CD8-positive, alpha-beta memory T cell (primary cell): ENCODE measurements around the gene BYSL. TPM values are rescaled to one million over a fixed set of nuclear protein-coding genes. Genes with fewer than 3 reads are reported as not detected.

Source experiments
- CTCF ChIA-PET: fragments of 350-600 bp; sonication (Branson Sonifier 250); formaldehyde crosslinking; loops from one replicate; lab custom pipeline; 2021; ENCODE audit warnings: antibody characterized with exemption; lab: Charles Lee
- POLR2A ChIA-PET: fragments of 350-600 bp; sonication (Branson Sonifier 250); formaldehyde crosslinking; loops from one replicate; lab custom pipeline; 2021; ENCODE audit warnings: antibody characterized with exemption; lab: Charles Lee
- DNase-seq, 5 donors: peaks; one replicate each; pipeline versions ENCODE4 v3.0.0 to v3.0.0-alpha.2; 2020 to 2022; ENCODE audit warnings: mixed read lengths in 1 of 5
- H3K27ac ChIP-seq: one replicate; pipeline ENCODE4 v1.7.0; 2013; ENCODE audit warnings: low read depth, mild to moderate bottlenecking, low read length, moderate library complexity
- H3K27me3 ChIP-seq: 2 replicates; pipeline ENCODE4 v1.7.0; 2013; ENCODE audit warnings: low read length, mild to moderate bottlenecking; ENCODE audit not compliant: insufficient read depth, poor library complexity, severe bottlenecking
- H3K36me3 ChIP-seq: 2 replicates; pipeline ENCODE4 v1.7.0; 2013; ENCODE audit warnings: mild to moderate bottlenecking, low read length, moderate library complexity; ENCODE audit not compliant: insufficient read depth
- H3K4me1 ChIP-seq: 2 replicates; pipeline ENCODE4 v1.7.0; 2013; ENCODE audit warnings: mild to moderate bottlenecking, low read length, moderate library complexity; ENCODE audit not compliant: insufficient read depth
- H3K4me3 ChIP-seq: 2 replicates; pipeline ENCODE4 v1.7.0; 2013; ENCODE audit warnings: mild to moderate bottlenecking, low read length
- H3K9me3 ChIP-seq: 2 replicates; pipeline ENCODE4 v1.7.0; 2013; ENCODE audit warnings: mild to moderate bottlenecking, low read length
- H3K27ac Mint-ChIP-seq, 8 donors: one replicate each; pipeline ENCODE4 v1.8.0; 2020 to 2021; ENCODE audit warnings: mixed read lengths in 8 of 8, mild to moderate bottlenecking in 6 of 8, inconsistent platforms in 3 of 8, moderate library complexity in 3 of 8
- H3K27me3 Mint-ChIP-seq, 2 donors: one replicate each; pipeline ENCODE4 v1.8.0; 2020 to 2021; ENCODE audit warnings: mixed read lengths in 2 of 2, mild to moderate bottlenecking in 1 of 2, moderate library complexity in 1 of 2
- H3K36me3 Mint-ChIP-seq, 3 donors: one replicate each; pipeline ENCODE4 v1.8.0; 2020 to 2021; ENCODE audit warnings: mixed read lengths in 3 of 3, inconsistent platforms in 1 of 3, mild to moderate bottlenecking in 1 of 3
- H3K4me1 Mint-ChIP-seq, 3 donors: one replicate each; pipeline ENCODE4 v1.8.0; 2020 to 2021; ENCODE audit warnings: mixed read lengths in 3 of 3, inconsistent platforms in 1 of 3, mild to moderate bottlenecking in 1 of 3
- H3K4me3 Mint-ChIP-seq, 7 donors: one replicate each; pipeline ENCODE4 v1.8.0; 2020 to 2021; ENCODE audit warnings: mixed read lengths in 7 of 7, mild to moderate bottlenecking in 6 of 7, moderate library complexity in 4 of 7, inconsistent platforms in 2 of 7
- H3K9me3 Mint-ChIP-seq, 5 donors: one replicate each; pipeline ENCODE4 v1.8.0; 2020 to 2022; ENCODE audit warnings: mixed read lengths in 5 of 5, mild to moderate bottlenecking in 3 of 5, moderate library complexity in 2 of 5, inconsistent platforms in 1 of 5
- polyA plus RNA-seq: library from polyadenylated mRNA; unstranded; fragments of 300-500 nt; fragmentation: Illumina TruSeq; gene quantifications from one replicate; pipeline ENCODE4 v1.2.3, GENCODE V29; 2021
- total RNA-seq, 2 experiments: library from RNA; stranded (reverse); gene quantifications; one replicate each; pipeline ENCODE4 v1.2.3, GENCODE V29; 2021

BYSL gene
- total and polyA plus RNA-seq, 3 experiments from 2014 or later, result 5.9 to 84.4 (median 80.5) TPM

GRCh38 chr6:41881506-41881905 is 39.8 kb upstream of the BYSL start:
- ChIA-PET CTCF (no interaction called here), POLR2A (no interaction called here)
- Histone ChIP-seq H3K9me3 (no peaks in the 10 kb centered on the region), H3K27me3 (no peaks in the 10 kb centered on the region), H3K36me3 (no peaks in the 10 kb centered on the region), H3K4me3 (no peak overlapping the region), H3K27ac (no peak overlapping the region), H3K4me1 (no peaks in the 10 kb centered on the region)
- Mint-ChIP-seq H3K27ac (no peak overlapping the region), H3K36me3 (no peaks in the 10 kb centered on the region), H3K4me1 (no peaks in the 10 kb centered on the region), H3K9me3 (no peaks in the 10 kb centered on the region), H3K4me3 (no peak overlapping the region), H3K27me3 (no peaks in the 10 kb centered on the region)
- DNase-seq, result no peak

GRCh38 chr6:41884957-41885356 is 36.3 kb upstream of the BYSL start:
- no peaks in the 10 kb centered on the region for H3K36me3 Mint-ChIP-seq
- CTCF ChIA-PET, result no interaction called here
- DNase-seq, result no peak

GRCh38 chr6:41885930-41886329 is 35.4 kb upstream of the BYSL start:
- Mint-ChIP-seq H3K27ac (no peak overlapping the region), H3K9me3 (no peaks in the 10 kb centered on the region), H3K4me3 (no peak overlapping the region), H3K36me3 (no peaks in the 10 kb centered on the region), H3K4me1 (no peaks in the 10 kb centered on the region), H3K27me3 (no peaks in the 10 kb centered on the region)
- Histone ChIP-seq H3K27me3 (no peaks in the 10 kb centered on the region), H3K4me3 (no peak overlapping the region), H3K9me3 (no peaks in the 10 kb centered on the region), H3K27ac (no peak overlapping the region), H3K4me1 (no peaks in the 10 kb centered on the region), H3K36me3 (no peaks in the 10 kb centered on the region)
- DNase-seq, result no peak
- CTCF ChIA-PET, result no interaction called here
- POLR2A ChIA-PET, result no interaction called here

More at GRCh38 chr6:41884957-41885356, 36.3 kb upstream of the BYSL start:
- Histone ChIP-seq H3K4me1 (no peaks in the 10 kb centered on the region), H3K36me3 (no peaks in the 10 kb centered on the region), H3K27ac (no peak overlapping the region), H3K9me3 (no peaks in the 10 kb centered on the region), H3K27me3 (no peaks in the 10 kb centered on the region), H3K4me3 (no peak overlapping the region)
- Mint-ChIP-seq H3K4me1 (no peaks in the 10 kb centered on the region), H3K27me3 (no peaks in the 10 kb centered on the region), H3K9me3 (no peaks in the 10 kb centered on the region), H3K4me3 (no peak overlapping the region), H3K27ac (no peak overlapping the region)
- POLR2A ChIA-PET, result no interaction called here

GRCh38 chr6:41887331-41887751 is 34.0 kb upstream of the BYSL start:
- peak overlapping the region in 2 of 8 donors; percentile 29 to 69 for H3K27ac Mint-ChIP-seq
- no peak for DNase-seq
- no peaks in the 10 kb centered on the region for H3K9me3 ChIP-seq
- CTCF ChIA-PET, result interaction anchor here (0.7 to 0.9 kb wide), 2 partner anchors 10 to 34 kb away, joined by 3 read pairs; partner anchors contain the start of genes BYSL and MED20
- H3K4me3 ChIP-seq, result no peak overlapping the region
- H3K27me3 Mint-ChIP-seq, result no peaks in the 10 kb centered on the region
- no peaks in the 10 kb centered on the region for H3K4me1 ChIP-seq
- H3K9me3 Mint-ChIP-seq, result no peaks in the 10 kb centered on the region
- H3K36me3 ChIP-seq, result no peaks in the 10 kb centered on the region
- POLR2A ChIA-PET, result no interaction called here
- H3K36me3 Mint-ChIP-seq, result no peaks in the 10 kb centered on the region
- H3K27me3 ChIP-seq, result no peaks in the 10 kb centered on the region
- no peak overlapping the region for H3K4me3 Mint-ChIP-seq
- no peak overlapping the region for H3K27ac ChIP-seq
- H3K4me1 Mint-ChIP-seq, result no peaks in the 10 kb centered on the region

GRCh38 chr6:41892921-41893564 is 28.3 kb upstream of the BYSL start:
- no peaks in the 10 kb centered on the region for H3K36me3 ChIP-seq
- peaks cover 0 to 5% (median 0%) of the 10 kb centered on the region in 3 donors for H3K36me3 Mint-ChIP-seq
- no peaks in the 10 kb centered on the region for H3K9me3 Mint-ChIP-seq
- no peaks in the 10 kb centered on the region for H3K27me3 Mint-ChIP-seq
- H3K27ac ChIP-seq, result no peak overlapping the region
- H3K27ac Mint-ChIP-seq, result no peak overlapping the region
- H3K4me3 Mint-ChIP-seq, result no peak overlapping the region
- H3K4me1 ChIP-seq, result peaks cover 24% of the 10 kb centered on the region
- ChIA-PET POLR2A (interaction anchor here (0.6 kb wide), 1 partner anchor 321 kb away, joined by 3 read pairs; no protein-coding TSS in a partner anchor), CTCF (interaction anchor here (1.6 kb wide), 1 partner anchor 151 kb away, joined by 3 read pairs; no protein-coding TSS in a partner anchor)
- no peak overlapping the region for H3K4me3 ChIP-seq
- H3K9me3 ChIP-seq, result no peaks in the 10 kb centered on the region
- H3K4me1 Mint-ChIP-seq, result peaks cover 9 to 13% (median 11%) of the 10 kb centered on the region in 3 donors
- DNase-seq, result no peak
- H3K27me3 ChIP-seq, result no peaks in the 10 kb centered on the region

GRCh38 chr6:41894366-41895299 is 26.7 kb upstream of the BYSL start:
- Mint-ChIP-seq H3K4me1 (peaks cover 9 to 13% (median 11%) of the 10 kb centered on the region in 3 donors), H3K27me3 (no peaks in the 10 kb centered on the region), H3K9me3 (no peaks in the 10 kb centered on the region), H3K36me3 (peaks cover 0 to 5% (median 0%) of the 10 kb centered on the region in 3 donors), H3K27ac (peak overlapping the region in 5 of 8 donors; percentile 57 to 98 (median 90)), H3K4me3 (no peak overlapping the region)
- POLR2A ChIA-PET, result interaction anchor here (0.6 to 2.0 kb wide), 6 partner anchors 24 to 156 kb away, joined by 3 to 12 read pairs (median 4); partner anchors contain the start of genes BYSL, MED20, TAF8 and TOMM6
- Histone ChIP-seq H3K27me3 (no peaks in the 10 kb centered on the region), H3K9me3 (no peaks in the 10 kb centered on the region), H3K27ac (peak overlapping the region; percentile 48), H3K4me3 (peak overlapping the region; percentile 71), H3K36me3 (no peaks in the 10 kb centered on the region), H3K4me1 (peaks cover 24% of the 10 kb centered on the region)
- peak in 1 of 5 donors; percentile 46 for DNase-seq
- CTCF ChIA-PET, result interaction anchor here (1.0 to 1.8 kb wide), 4 partner anchors 41 to 210 kb away, joined by 3 to 5 read pairs (median 4); partner anchors contain the start of gene TOMM6

GRCh38 chr6:41895300-41896233 is 25.7 kb upstream of the BYSL start, which contains the start of gene USP49:
USP49 (minus strand) TSS chr6:41895375; CDS start chr6:41806983, 88,392 bp downstream.
- POLR2A ChIA-PET, result interaction anchor here (0.6 to 2.0 kb wide), 6 partner anchors 26 to 155 kb away, joined by 3 to 12 read pairs (median 6); partner anchors contain the start of genes BYSL, MED20, TAF8 and TOMM6
- H3K4me3 ChIP-seq, result peak within 1 kb of the TSS; percentile 71

More at GRCh38 chr6:41895300-41896233, 25.7 kb upstream of the BYSL start, which contains the start of gene USP49:
- Mint-ChIP-seq H3K9me3 (no peaks in the 10 kb centered on the region), H3K4me1 (peaks cover 9 to 13% (median 11%) of the 10 kb centered on the region in 3 donors), H3K4me3 (no peak within 1 kb of the TSS), H3K27me3 (no peaks in the 10 kb centered on the region), H3K36me3 (peaks cover 0 to 8% (median 0%) of the 10 kb centered on the region in 3 donors), H3K27ac (peak within 1 kb of the TSS; percentile 57 to 98 (median 93))
- DNase-seq, result peak; percentile 85 to 95 (median 89)
- no peaks in the 10 kb centered on the region for H3K36me3 ChIP-seq
- H3K27ac ChIP-seq, result peak within 1 kb of the TSS; percentile 58
- no peaks in the 10 kb centered on the region for H3K9me3 ChIP-seq
- H3K27me3 ChIP-seq, result no peaks in the 10 kb centered on the region
- peaks cover 24% of the 10 kb centered on the region for H3K4me1 ChIP-seq
- CTCF ChIA-PET, result interaction anchor here (0.7 to 3.1 kb wide), 9 partner anchors 26 to 209 kb away, joined by 3 to 11 read pairs (median 4); partner anchors contain the start of genes BYSL, MED20 and TOMM6
